GM21619 (cell line): ENCODE results near the gene FAM240A.

Source experiments
- ATAC-seq: cut with Tn5 transposase; IDR thresholded peaks from one replicate; pipeline ENCODE4 v1.9.1; 2021; ENCODE audit not compliant: unreplicated experiment

FAM240A gene

GRCh38 chr3:46624975-46625490 is 12.7 kb downstream of the FAM240A start:
- no peak for ATAC-seq

- no peak for ATAC-seq
Measured at GRCh38 chr3:46626039-46626438, 13.7 kb downstream of the FAM240A start.

- no peak for ATAC-seq
Measured at GRCh38 chr3:46627078-46627477, 14.8 kb downstream of the FAM240A start.

- ATAC-seq = no peak
Measured at GRCh38 chr3:46628901-46629369, 16.6 kb downstream of the FAM240A start.

- peak; percentile 77 for ATAC-seq
Measured at GRCh38 chr3:46629551-46630517, 17.5 kb downstream of the FAM240A start.

GRCh38 chr3:46632792-46633191 is 20.5 kb downstream of the FAM240A start:
- ATAC-seq = no peak

GRCh38 chr3:46634856-46635255 is 22.5 kb downstream of the FAM240A start:
- ATAC-seq = no peak

GRCh38 chr3:46639221-46639620 is 26.9 kb downstream of the FAM240A start:
- no peak for ATAC-seq

GRCh38 chr3:46640927-46641326 is 28.6 kb downstream of the FAM240A start:
- no peak for ATAC-seq

GRCh38 chr3:46642971-46643370 is 30.6 kb downstream of the FAM240A start:
- ATAC-seq = no peak

GRCh38 chr3:46643701-46644100 is 31.4 kb downstream of the FAM240A start:
- ATAC-seq = no peak

GRCh38 chr3:46646700-46647099 is 34.4 kb downstream of the FAM240A start:
- ATAC-seq = no peak

GRCh38 chr3:46648096-46648495 is 35.8 kb downstream of the FAM240A start:
- no peak for ATAC-seq

- no peak for ATAC-seq
Measured at GRCh38 chr3:46649436-46649835, 37.1 kb downstream of the FAM240A start.

GRCh38 chr3:46651084-46651483 is 38.8 kb downstream of the FAM240A start:
- ATAC-seq = no peak

- ATAC-seq = no peak
Measured at GRCh38 chr3:46655271-46655670, 42.9 kb downstream of the FAM240A start.

- no peak for ATAC-seq
Measured at GRCh38 chr3:46656778-46657556, 44.6 kb downstream of the FAM240A start.

GRCh38 chr3:46659285-46659684 is 47.0 kb downstream of the FAM240A start:
- ATAC-seq = no peak

- ATAC-seq = no peak
Measured at GRCh38 chr3:46660003-46660402, 47.7 kb downstream of the FAM240A start.

- no peak for ATAC-seq
Measured at GRCh38 chr3:46660543-46661523, 48.5 kb downstream of the FAM240A start.
